DOHH2 (cell line): ENCODE results near the gene PPM1A.

Source experiments
- H3F3A ChIP-seq: fragments of 200-600 bp; sonication (generic), shearing (Covaris generic); 2 replicates; pipeline ENCODE4 v1.6.0; 2016; ENCODE audit warnings: antibody characterized with exemption, mild to moderate bottlenecking; ENCODE audit not compliant: control insufficient read depth, insufficient read depth
- H3K27ac ChIP-seq: fragments of 200-600 bp; sonication (generic); 2 replicates; pipeline ENCODE4 v1.5.1; 2014; ENCODE audit warnings: low read depth, mild to moderate bottlenecking, low read length, moderate library complexity
- H3K27me3 ChIP-seq: fragments of 200-600 bp; sonication (generic); 2 replicates; pipeline ENCODE4 v1.6.1; 2014; ENCODE audit warnings: mild to moderate bottlenecking, low read length, mixed read lengths; ENCODE audit not compliant: control insufficient read depth
- H3K36me3 ChIP-seq: fragments of 200-600 bp; sonication (generic); 2 replicates; pipeline ENCODE4 v1.6.1; 2014; ENCODE audit warnings: mild to moderate bottlenecking, low read length, moderate library complexity, mixed read lengths; ENCODE audit not compliant: control insufficient read depth
- H3K4me1 ChIP-seq: fragments of 200-600 bp; sonication (generic); 2 replicates; pipeline ENCODE4 v1.6.1; 2014; ENCODE audit warnings: mild to moderate bottlenecking, low read length, mixed read lengths; ENCODE audit not compliant: control insufficient read depth
- H3K4me2 ChIP-seq: fragments of 200-600 bp; sonication (generic); 2 replicates; pipeline ENCODE4 v1.6.0; 2014; ENCODE audit warnings: mild to moderate bottlenecking, low read length, moderate library complexity
- H3K4me3 ChIP-seq: fragments of 200-600 bp; sonication (generic); 2 replicates; pipeline ENCODE4 v1.5.1; 2014; ENCODE audit warnings: mild to moderate bottlenecking, low read length, mixed read lengths
- H3K79me2 ChIP-seq: fragments of 200-600 bp; sonication (generic); 2 replicates; pipeline ENCODE4 v1.6.1; 2014; ENCODE audit warnings: mild to moderate bottlenecking, low read length, mixed read lengths; ENCODE audit not compliant: control insufficient read depth
- H3K9me2 ChIP-seq: fragments of 200-600 bp; sonication (generic); replicated peaks from 2 replicates; pipeline ENCODE4 v1.6.1; 2014; ENCODE audit warnings: mild to moderate bottlenecking, low read length, mixed read lengths; ENCODE audit not compliant: control insufficient read depth
- H3K9me3 ChIP-seq: fragments of 200-600 bp; sonication (generic); 2 replicates; pipeline ENCODE4 v1.6.1; 2014; ENCODE audit warnings: antibody characterized with exemption, low read length, mixed read lengths; ENCODE audit not compliant: control insufficient read depth, insufficient read depth
- H4K20me1 ChIP-seq: fragments of 200-600 bp; sonication (generic); 2 replicates; pipeline ENCODE4 v1.6.0; 2014; ENCODE audit warnings: low read depth, mild to moderate bottlenecking, antibody characterized with exemption, low read length, moderate library complexity; ENCODE audit not compliant: control insufficient read depth, insufficient read depth
- CTCF ChIP-seq: fragments of 200-600 bp; sonication (generic); IDR thresholded peaks from one replicate; pipeline ENCODE4 v1.5.1; 2014; ENCODE audit warnings: antibody characterized with exemption, mild to moderate bottlenecking, low read depth, low read length; ENCODE audit not compliant: poor library complexity, severe bottlenecking
- EZH2phosphoT487 ChIP-seq: fragments of 200-600 bp; sonication (generic); IDR thresholded peaks from 2 replicates; pipeline ENCODE4 v1.6.1; 2017; ENCODE audit warnings: borderline replicate concordance, mild to moderate bottlenecking, antibody characterized with exemption, low read length, moderate library complexity, mixed read lengths

Gene PPM1A

GRCh38 chr14:60278350-60278749, 29.3 kb downstream of the PPM1A start:
- no peak overlapping the region for H3K4me2 ChIP-seq
- peaks cover 98% of the 10 kb centered on the region for H3K79me2 ChIP-seq
- no peaks in the 10 kb centered on the region for H3K27me3 ChIP-seq
- no peak overlapping the region for H3K4me3 ChIP-seq
- H3K9me2 ChIP-seq: no peaks in the 10 kb centered on the region
- no peaks in the 10 kb centered on the region for H3K9me3 ChIP-seq
- peaks cover 53% of the 10 kb centered on the region for H3K36me3 ChIP-seq
- H3F3A ChIP-seq: peaks cover 2% of the 10 kb centered on the region; the same call in 1 of the 2 replicates
- no peak for TF ChIP-seq CTCF
- no peak for TF ChIP-seq EZH2phosphoT487
- H3K4me1 ChIP-seq: peaks cover 43% of the 10 kb centered on the region
- H3K27ac ChIP-seq: no peak overlapping the region
- no peaks in the 10 kb centered on the region for H4K20me1 ChIP-seq

- no peak for TF ChIP-seq EZH2phosphoT487
- no peak for TF ChIP-seq CTCF
- peaks cover 79% of the 10 kb centered on the region for H3K36me3 ChIP-seq
These were observed 38.4 kb downstream of the PPM1A start for GRCh38 chr14:60287452-60287851.

GRCh38 chr14:60288279-60288678, 39.3 kb downstream of the PPM1A start:
- H3K27ac ChIP-seq: no peak overlapping the region
- no peak overlapping the region for H3K4me3 ChIP-seq
- H3K36me3 ChIP-seq: peaks cover 79% of the 10 kb centered on the region
- no peaks in the 10 kb centered on the region for H3K27me3 ChIP-seq
- no peak overlapping the region for H3K4me2 ChIP-seq
- H3K9me2 ChIP-seq: no peaks in the 10 kb centered on the region
- H4K20me1 ChIP-seq: no peaks in the 10 kb centered on the region
- H3K4me1 ChIP-seq: no peaks in the 10 kb centered on the region
- H3K9me3 ChIP-seq: no peaks in the 10 kb centered on the region
- TF ChIP-seq EZH2phosphoT487: no peak
- no peak for TF ChIP-seq CTCF
- no peaks in the 10 kb centered on the region; the same call in 1 of the 2 replicates for H3F3A ChIP-seq
- peaks cover 9% of the 10 kb centered on the region for H3K79me2 ChIP-seq

More at GRCh38 chr14:60287452-60287851, 38.4 kb downstream of the PPM1A start:
- Histone ChIP-seq H3K4me1 (no peaks in the 10 kb centered on the region), H3K27ac (no peak overlapping the region), H3K9me2 (no peaks in the 10 kb centered on the region), H3K9me3 (no peaks in the 10 kb centered on the region), H4K20me1 (no peaks in the 10 kb centered on the region), H3K4me3 (no peak overlapping the region), H3F3A (no peaks in the 10 kb centered on the region; the same call in 1 of the 2 replicates), H3K79me2 (peaks cover 17% of the 10 kb centered on the region), H3K4me2 (no peak overlapping the region), H3K27me3 (no peaks in the 10 kb centered on the region)
